Lower leg skin (tissue), 4 donors: ENCODE results near the gene LIPJ. TPM values are rescaled to one million over a fixed set of nuclear protein-coding genes. Genes with fewer than 3 reads are reported as not detected.

Experiments used
- DNase-seq, 2 donors: peaks; one replicate each; pipeline ENCODE4 v3.0.0-alpha.2; 2019; ENCODE audit warnings: low spot score in 2 of 2
- H3K4me3 ChIP-seq: fragments of 200-600 bp; sonication (generic); 2 replicates; pipeline ENCODE4 v1.5.1; 2017; ENCODE audit warnings: mild to moderate bottlenecking, low read depth; ENCODE audit not compliant: poor library complexity, severe bottlenecking
- CTCF ChIP-seq, 3 donors: fragments of 450-650 bp; IDR thresholded peaks; one replicate each; pipeline ENCODE4 v1.5.1; 2016; ENCODE audit warnings: antibody characterized with exemption in 3 of 3, mild to moderate bottlenecking in 3 of 3, moderate library complexity in 2 of 3
- POLR2A ChIP-seq, 2 donors: fragments of 450-650 bp; IDR thresholded peaks; one replicate each; pipeline ENCODE4 v1.6.1; 2016 to 2017; ENCODE audit warnings: antibody characterized with exemption in 2 of 2, mild to moderate bottlenecking in 1 of 2, moderate library complexity in 1 of 2
- WGBS, 2 donors: methylation state at CpG; one replicate each; pipeline ENCODE4 v1.1.5; 2018; 5-methylcytosine and 5-hydroxymethylcytosine counted together
- intact Hi-C: fragments of 100-400 bp; cut with DNase I; formaldehyde crosslinking; loops from one replicate; pipeline ENCODE4 v1.15.0; 2023; ENCODE audit warnings: low total_unique reads
- total RNA-seq, 4 donors: library from RNA; depleted of rRNA; stranded (reverse); fragments of >200 nt; gene quantifications; one replicate each; pipeline ENCODE4 v1.1.0, GENCODE V29; 2016

The LIPJ gene
- total RNA-seq, 4 donors from 2014 or later, result 0.15 TPM; not detected in 3

GRCh38 chr10:88617772-88618300 lies 31.3 kb downstream of the LIPJ start:
- WGBS, 2 donors, result 73 to 81% methylated on average over 1 of the region's 1 CpG
- H3K4me3 ChIP-seq, result no peak overlapping the region
- TF ChIP-seq POLR2A (IDR thresholded peaks at IDR 0.05), result no peak
- no peak for TF ChIP-seq CTCF (IDR thresholded peaks at IDR 0.05)
- intact Hi-C loops, result no loop called here
- DNase-seq, result no peak

- WGBS, 2 donors, result 78 to 79% methylated on average over 1 of the region's 1 CpG
- no peak for TF ChIP-seq POLR2A (IDR thresholded peaks at IDR 0.05)
- TF ChIP-seq CTCF (IDR thresholded peaks at IDR 0.05), result no peak
- H3K4me3 ChIP-seq, result no peak overlapping the region
- no peak for DNase-seq
- intact Hi-C loops, result no loop called here
Measured at GRCh38 chr10:88618496-88618895, 31.9 kb downstream of the LIPJ start.

- TF ChIP-seq CTCF (IDR thresholded peaks at IDR 0.05), result no peak
- TF ChIP-seq POLR2A (IDR thresholded peaks at IDR 0.05), result no peak
- DNase-seq, result no peak
- intact Hi-C loops, result no loop called here
- 88 to 90% methylated on average over 1 of the region's 1 CpG for WGBS, 2 donors
- no peak overlapping the region for H3K4me3 ChIP-seq
Measured at GRCh38 chr10:88620441-88620840, 33.9 kb downstream of the LIPJ start.

GRCh38 chr10:88623835-88624234 lies 37.3 kb downstream of the LIPJ start:
- TF ChIP-seq POLR2A (IDR thresholded peaks at IDR 0.05) (no peak), CTCF (IDR thresholded peaks at IDR 0.05) (no peak)
- no peak for DNase-seq
- H3K4me3 ChIP-seq, result no peak overlapping the region
- intact Hi-C loops, result no loop called here
- WGBS, 2 donors, result 74 to 77% methylated on average over 2 of the region's 2 CpGs

GRCh38 chr10:88624840-88625239 lies 38.3 kb downstream of the LIPJ start:
- intact Hi-C loops, result no loop called here
- no peak for TF ChIP-seq POLR2A (IDR thresholded peaks at IDR 0.05)
- TF ChIP-seq CTCF (IDR thresholded peaks at IDR 0.05), result no peak
- no peak overlapping the region for H3K4me3 ChIP-seq
- no peak for DNase-seq

GRCh38 chr10:88640186-88640585 lies 53.6 kb downstream of the LIPJ start:
- TF ChIP-seq CTCF (IDR thresholded peaks at IDR 0.05) (no peak), POLR2A (IDR thresholded peaks at IDR 0.05) (no peak)
- intact Hi-C loops, result no loop called here
- H3K4me3 ChIP-seq, result no peak overlapping the region
- 75 to 86% methylated on average over 2 of the region's 2 CpGs for WGBS, 2 donors
- DNase-seq, result no peak
